ENCODE data around the gene RRAS. TPM values are rescaled to one million over a fixed set of nuclear protein-coding genes. Genes with fewer than 3 reads are reported as not detected.

The RRAS gene
- 10 to 100 TPM; 24.0 to 44.5 (median 28.8) TPM for total RNA-seq

- H3K4me3 ChIP-seq (replicated peaks in 1 of 3): peak within 1 kb of the TSS; percentile 5 to 75 (median 72)
- DNase-seq: peak; percentile 100
- TF ChIP-seq, protein P1, sequence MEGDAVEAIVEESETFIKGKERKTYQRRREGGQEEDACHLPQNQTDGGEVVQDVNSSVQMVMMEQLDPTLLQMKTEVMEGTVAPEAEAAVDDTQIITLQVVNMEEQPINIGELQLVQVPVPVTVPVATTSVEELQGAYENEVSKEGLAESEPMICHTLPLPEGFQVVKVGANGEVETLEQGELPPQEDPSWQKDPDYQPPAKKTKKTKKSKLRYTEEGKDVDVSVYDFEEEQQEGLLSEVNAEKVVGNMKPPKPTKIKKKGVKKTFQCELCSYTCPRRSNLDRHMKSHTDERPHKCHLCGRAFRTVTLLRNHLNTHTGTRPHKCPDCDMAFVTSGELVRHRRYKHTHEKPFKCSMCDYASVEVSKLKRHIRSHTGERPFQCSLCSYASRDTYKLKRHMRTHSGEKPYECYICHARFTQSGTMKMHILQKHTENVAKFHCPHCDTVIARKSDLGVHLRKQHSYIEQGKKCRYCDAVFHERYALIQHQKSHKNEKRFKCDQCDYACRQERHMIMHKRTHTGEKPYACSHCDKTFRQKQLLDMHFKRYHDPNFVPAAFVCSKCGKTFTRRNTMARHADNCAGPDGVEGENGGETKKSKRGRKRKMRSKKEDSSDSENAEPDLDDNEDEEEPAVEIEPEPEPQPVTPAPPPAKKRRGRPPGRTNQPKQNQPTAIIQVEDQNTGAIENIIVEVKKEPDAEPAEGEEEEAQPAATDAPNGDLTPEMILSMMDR (IDR thresholded peaks at IDR 0.05): no peak
- TF ChIP-seq POLR2A (IDR thresholded peaks at IDR 0.05): peak in 1 of 2 donors; percentile 92
- peaks cover 25 to 57% of the 10 kb centered on the region in 2 donors for H3K4me1 ChIP-seq
- intact Hi-C loops (cut with DNase I): no loop called here
- H3K27ac ChIP-seq: peak within 1 kb of the TSS; percentile 95 to 98 (median 96)
- no peaks in the 10 kb centered on the region for H3K36me3 ChIP-seq
- WGBS, 2 donors: 0 to 1% methylated on average over 45 to 48 of the region's 51 CpGs
- no peaks in the 10 kb centered on the region for H3K27me3 ChIP-seq
- no peaks in the 10 kb centered on the region for H3K9me3 ChIP-seq
Observed at GRCh38 chr19:49640113-49640898, at the start of gene RRAS. Gene RRAS, minus strand, starts transcription at chr19:49640143. Its CDS starts 45 bp downstream, at chr19:49640098.

- 44 to 76% methylated on average over 8 to 38 of the region's 54 CpGs for WGBS, 2 donors
- H3K4me1 ChIP-seq: peaks cover 4 to 17% of the 10 kb centered on the region in 2 donors
- no peaks in the 10 kb centered on the region for H3K9me3 ChIP-seq
- peaks cover 18 to 33% of the 10 kb centered on the region in 2 donors for H3K36me3 ChIP-seq
- no peak for TF ChIP-seq POLR2A (IDR thresholded peaks at IDR 0.05)
- TF ChIP-seq, protein P1 (IDR thresholded peaks at IDR 0.05): peak in 5 of 6 experiments; percentile 21 to 54 (median 29)
- peak within 1 kb of the TSS in 2 of 3 donors; percentile 16 to 17 for H3K27ac ChIP-seq
- peak; percentile 56 to 57 for DNase-seq
- H3K27me3 ChIP-seq: no peaks in the 10 kb centered on the region
- peak within 1 kb of the TSS in 1 of 3 donors; percentile 23 for H3K4me3 ChIP-seq (replicated peaks in 1 of 3)
- intact Hi-C loops (cut with DNase I): no loop called here
Observed at GRCh38 chr19:49689133-49690078, 49.5 kb upstream of the RRAS start, which contains the start of gene ADM5. Gene ADM5, plus strand, starts transcription at chr19:49689594. Its CDS starts 244 bp downstream, at chr19:49689838.

DNA sequence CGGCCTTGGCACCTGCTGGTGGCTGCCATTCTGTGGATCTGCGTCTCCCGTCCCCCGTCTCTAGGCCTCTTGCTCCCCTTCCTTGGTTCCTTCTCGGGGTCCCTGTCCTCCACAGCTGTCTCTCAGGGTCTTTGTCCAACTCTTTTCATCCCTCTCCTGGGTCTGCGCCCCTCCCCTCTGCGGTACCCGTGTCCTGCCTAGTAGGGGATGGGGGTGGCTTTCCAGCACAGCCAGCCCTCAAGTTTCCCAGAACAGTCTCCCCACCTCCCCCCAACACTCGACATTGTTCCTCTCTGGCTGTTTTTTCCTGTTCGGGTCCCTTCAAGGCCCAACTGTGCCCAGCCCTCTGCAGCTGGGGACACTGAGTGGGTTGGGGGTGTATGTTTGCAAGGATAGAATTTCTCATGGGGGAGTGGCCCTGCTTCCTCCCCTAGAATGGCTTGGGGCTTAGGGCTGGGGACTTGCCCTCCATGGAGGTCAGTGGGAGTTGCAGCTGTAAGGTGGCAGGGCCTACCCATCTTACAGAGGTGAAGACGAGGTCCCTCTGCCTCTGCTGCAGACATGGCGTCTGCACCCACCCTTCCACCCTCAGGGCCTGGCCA, 48.7 kb upstream of the RRAS start:
- Histone ChIP-seq H3K4me1 (peaks cover 4 to 17% of the 10 kb centered on the region in 2 donors), H3K27ac (no peak overlapping the region), H3K4me3 (replicated peaks in 1 of 3) (no peak overlapping the region), H3K27me3 (no peaks in the 10 kb centered on the region), H3K36me3 (peaks cover 26 to 40% of the 10 kb centered on the region in 2 donors), H3K9me3 (no peaks in the 10 kb centered on the region)
- TF ChIP-seq POLR2A (IDR thresholded peaks at IDR 0.05): no peak
- no peak for DNase-seq
- 78 to 79% methylated on average over 12 of the region's 12 CpGs for WGBS, 2 donors
- intact Hi-C loops (cut with DNase I): no loop called here

DNA sequence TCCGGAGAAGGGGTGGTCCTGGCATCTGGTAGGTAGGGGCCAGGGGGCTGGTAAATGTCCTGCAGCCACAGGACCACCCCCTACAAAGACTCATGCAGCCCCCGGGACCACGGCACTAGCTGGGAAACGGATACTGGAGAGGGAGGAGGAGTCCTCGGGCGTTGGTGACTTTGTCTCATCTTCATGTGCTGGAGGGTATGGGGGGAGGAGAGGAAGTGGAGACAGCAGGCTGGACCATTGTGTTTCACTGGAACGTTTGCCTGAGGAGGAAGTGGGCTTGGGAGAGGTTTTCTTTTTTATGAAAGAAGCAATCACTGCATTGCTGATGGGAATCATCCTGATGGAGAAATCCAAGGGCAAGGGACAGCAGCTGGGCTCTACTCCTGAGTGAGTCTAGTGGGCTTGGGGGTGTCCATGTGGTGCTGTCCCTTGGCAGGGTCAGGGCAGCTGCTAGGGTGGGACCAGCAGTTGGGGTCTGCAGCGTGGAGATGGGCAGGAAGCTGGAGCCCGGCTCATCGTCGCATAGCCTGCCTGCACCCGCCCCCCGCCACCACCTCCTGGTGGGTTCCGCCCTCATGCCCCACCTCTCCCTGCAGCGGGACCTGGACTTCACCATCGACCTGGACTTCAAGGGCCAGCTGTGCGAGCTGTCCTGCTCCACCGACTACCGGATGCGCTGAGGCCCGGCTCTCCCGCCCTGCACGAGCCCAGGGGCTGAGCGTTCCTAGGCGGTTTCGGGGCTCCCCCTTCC, 47.8 kb upstream of the RRAS start:
- H3K36me3 ChIP-seq: peaks cover 28 to 45% of the 10 kb centered on the region in 2 donors
- intact Hi-C loops (cut with DNase I): no loop called here
- no peaks in the 10 kb centered on the region for H3K27me3 ChIP-seq
- H3K27ac ChIP-seq: no peak overlapping the region
- peaks cover 4 to 17% of the 10 kb centered on the region in 2 donors for H3K4me1 ChIP-seq
- no peaks in the 10 kb centered on the region for H3K9me3 ChIP-seq
- WGBS, 2 donors: 69 to 75% methylated on average over 11 to 20 of the region's 26 CpGs
- DNase-seq: no peak
- no peak overlapping the region for H3K4me3 ChIP-seq (replicated peaks in 1 of 3)
- TF ChIP-seq, protein P1 (IDR thresholded peaks at IDR 0.05): no peak
- TF ChIP-seq POLR2A (IDR thresholded peaks at IDR 0.05): no peak

All from thyroid gland (tissue), 4 donors.